SK-N-SH (cell line): ENCODE data around the gene FOSB.

Experiments
- CTCF ChIP-seq: fragments of 200-600 bp; sonication (generic); IDR thresholded peaks from 2 replicates; pipeline ENCODE4 v1.6.1; 2017; ENCODE audit warnings: antibody characterized with exemption, mild to moderate bottlenecking, moderate library complexity
- JUND ChIP-seq: IDR thresholded peaks from 2 replicates; pipeline ENCODE4 v1.4.0; 2012
- POLR2AphosphoS5 ChIP-seq: IDR thresholded peaks from 2 replicates; pipeline ENCODE4 v1.6.1; 2012; ENCODE audit warnings: low read depth, low read length
- RCOR1 ChIP-seq: fragments of 150-350 bp; IDR thresholded peaks from 2 replicates; pipeline ENCODE4 v1.6.1; 2017; ENCODE audit warnings: antibody characterized with exemption, low read length
- TAF1 ChIP-seq: IDR thresholded peaks from 2 replicates; pipeline ENCODE4 v1.6.1; 2012; ENCODE audit warnings: low read depth, mild to moderate bottlenecking, low read length, moderate library complexity, borderline replicate concordance
- YY1 ChIP-seq: IDR thresholded peaks from 2 replicates; pipeline ENCODE4 v1.4.0; 2012; ENCODE audit warnings: low read depth, mild to moderate bottlenecking

GRCh38 chr19:45515807-45516401 is 48.1 kb downstream of the FOSB start:
- TF ChIP-seq YY1 (no peak), CTCF (no peak), JUND (no peak), TAF1 (no peak), RCOR1 (no peak), POLR2AphosphoS5 (no peak)
